Mesenchymal stem cell (in vitro differentiated cells and primary cell): ENCODE results near the gene TRPT1.

Experiments
- DNase-seq: peaks from one replicate; pipeline ENCODE4 v3.0.0-alpha.2; 2013
- H2AFZ ChIP-seq: one replicate; pipeline ENCODE4 v1.6.1; 2013; ENCODE audit warnings: low read depth, mild to moderate bottlenecking, control low read depth, inconsistent platforms, low read length, moderate library complexity
- H2AK5ac ChIP-seq: 2 replicates; pipeline ENCODE4 v1.6.1; 2013; ENCODE audit warnings: low read length, moderate library complexity, mild to moderate bottlenecking, inconsistent platforms; ENCODE audit not compliant: severe bottlenecking
- H2BK120ac ChIP-seq: one replicate; pipeline ENCODE4 v1.6.1; 2013; ENCODE audit warnings: low read depth, mild to moderate bottlenecking, inconsistent platforms, low read length, moderate library complexity
- H2BK12ac ChIP-seq, 2 experiments: one replicate each; pipeline ENCODE4 v1.6.1; 2013; ENCODE audit warnings: inconsistent platforms in 2 of 2, low read length in 2 of 2, mild to moderate bottlenecking in 2 of 2, moderate library complexity in 2 of 2, control low read depth in 1 of 2
- H2BK15ac ChIP-seq: one replicate; pipeline ENCODE4 v1.6.1; 2013; ENCODE audit warnings: mild to moderate bottlenecking, low read depth, inconsistent platforms; ENCODE audit not compliant: poor library complexity, severe bottlenecking
- H2BK5ac ChIP-seq: 2 replicates; pipeline ENCODE4 v1.6.1; 2013; ENCODE audit warnings: low read depth, mild to moderate bottlenecking, low read length, control low read depth, inconsistent platforms; ENCODE audit not compliant: poor library complexity, severe bottlenecking
- H3K14ac ChIP-seq, 2 experiments: one replicate each; pipeline ENCODE4 v1.6.1; 2013; ENCODE audit warnings: inconsistent platforms in 2 of 2, low read length in 2 of 2, control low read depth in 1 of 2, mild to moderate bottlenecking in 1 of 2, moderate library complexity in 1 of 2
- H3K18ac ChIP-seq, 2 experiments: one replicate each; pipeline ENCODE4 v1.6.1; 2013; ENCODE audit warnings: inconsistent platforms in 2 of 2, low read length in 2 of 2, control low read depth in 1 of 2, low read depth in 1 of 2, mild to moderate bottlenecking in 1 of 2
- H3K23ac ChIP-seq, 2 experiments: one replicate each; pipeline ENCODE4 v1.6.1; 2013; ENCODE audit warnings: inconsistent platforms in 2 of 2, low read length in 2 of 2, mild to moderate bottlenecking in 2 of 2, moderate library complexity in 2 of 2, control low read depth in 1 of 2
- H3K27ac ChIP-seq: 2 replicates; pipeline ENCODE4 v1.5.1; 2013; ENCODE audit warnings: mild to moderate bottlenecking, moderate library complexity, low read length, control low read depth, inconsistent platforms; ENCODE audit not compliant: poor library complexity, severe bottlenecking
- H3K27me3 ChIP-seq, 2 experiments: 2 replicates each; pipeline versions ENCODE4 v1.6.1 to v1.7.0; 2013; ENCODE audit warnings: low read length in 2 of 2, mild to moderate bottlenecking in 2 of 2, moderate library complexity in 2 of 2, control low read depth in 1 of 2, inconsistent platforms in 1 of 2; ENCODE audit not compliant: control insufficient read depth in 1 of 2, insufficient read depth in 1 of 2
- H3K36me3 ChIP-seq, 2 experiments: 2 replicates each; pipeline versions ENCODE4 v1.6.1 to v1.7.0; 2013; ENCODE audit warnings: low read length in 2 of 2, control low read depth in 1 of 2, inconsistent platforms in 1 of 2, low read depth in 1 of 2, mild to moderate bottlenecking in 1 of 2; ENCODE audit not compliant: insufficient read depth in 2 of 2, control insufficient read depth in 1 of 2
- H3K4ac ChIP-seq, 2 experiments: one replicate each; pipeline ENCODE4 v1.6.1; 2013; ENCODE audit warnings: inconsistent platforms in 2 of 2, low read length in 2 of 2, mild to moderate bottlenecking in 2 of 2, moderate library complexity in 2 of 2, control low read depth in 1 of 2, low read depth in 1 of 2
- H3K4me1 ChIP-seq: 2 replicates; pipeline ENCODE4 v1.6.1; 2013; ENCODE audit warnings: low read depth, low read length, control low read depth; ENCODE audit not compliant: control insufficient read depth, insufficient read depth
- H3K4me2 ChIP-seq: 2 replicates; pipeline ENCODE4 v1.6.1; 2013; ENCODE audit warnings: low read length, mild to moderate bottlenecking, inconsistent platforms; ENCODE audit not compliant: poor library complexity, severe bottlenecking
- H3K4me3 ChIP-seq, 2 experiments: 2 replicates each; pipeline versions ENCODE4 v1.5.1 to v1.7.0; 2013; ENCODE audit warnings: low read length in 2 of 2, mild to moderate bottlenecking in 2 of 2, control low read depth in 1 of 2, low read depth in 1 of 2; ENCODE audit not compliant: insufficient read depth in 1 of 2
- H3K79me1 ChIP-seq: replicated peaks from 2 replicates; pipeline ENCODE4 v1.6.1; 2013; ENCODE audit warnings: mild to moderate bottlenecking, control low read depth, low read length, inconsistent platforms; ENCODE audit not compliant: poor library complexity, severe bottlenecking
- H3K9ac ChIP-seq: 2 replicates; pipeline ENCODE4 v1.7.0; 2013; ENCODE audit warnings: mild to moderate bottlenecking, low read length, moderate library complexity
- H3K9me3 ChIP-seq: 2 replicates; pipeline ENCODE4 v1.7.0; 2013; ENCODE audit warnings: mild to moderate bottlenecking, low read length; ENCODE audit not compliant: control insufficient read depth
- H4K8ac ChIP-seq: one replicate; pipeline ENCODE4 v1.6.1; 2013; ENCODE audit warnings: inconsistent platforms, mild to moderate bottlenecking, low read length, moderate library complexity
- H4K91ac ChIP-seq: one replicate; pipeline ENCODE4 v1.6.1; 2013; ENCODE audit warnings: mild to moderate bottlenecking, low read length, inconsistent platforms
- WGBS: methylation state at CpG from one replicate; pipeline ENCODE4 v1.1.7; 2013; ENCODE audit warnings: mixed read lengths; 5-methylcytosine and 5-hydroxymethylcytosine counted together

Gene TRPT1

GRCh38 chr11:64216879-64217278, 9.1 kb downstream of the TRPT1 start:
- H2BK120ac ChIP-seq: no peak overlapping the region
- no peak overlapping the region for H3K14ac ChIP-seq
- no peak overlapping the region for H3K4ac ChIP-seq
- H4K8ac ChIP-seq: no peak overlapping the region
- H2BK15ac ChIP-seq: no peak overlapping the region
- no peak overlapping the region for H3K27ac ChIP-seq
- no peak overlapping the region for H4K91ac ChIP-seq
- no peak overlapping the region for H3K4me2 ChIP-seq
- no peak overlapping the region for H3K23ac ChIP-seq
- no peak overlapping the region for H2AFZ ChIP-seq
- H3K18ac ChIP-seq: no peak overlapping the region
- H3K9ac ChIP-seq: no peak overlapping the region
- no peak for DNase-seq
- H3K36me3 ChIP-seq: peaks cover 12 to 28% of the 10 kb centered on the region in 2 experiments
- no peak overlapping the region for H3K4me3 ChIP-seq
- WGBS: 93% methylated on average over 6 of the region's 6 CpGs
- H3K4me1 ChIP-seq: peaks cover 2% of the 10 kb centered on the region
- H2BK12ac ChIP-seq: no peak overlapping the region
- no peaks in the 10 kb centered on the region for H3K9me3 ChIP-seq
- no peak overlapping the region for H2AK5ac ChIP-seq
- no peak overlapping the region for H2BK5ac ChIP-seq
- H3K27me3 ChIP-seq: no peaks in the 10 kb centered on the region
- no peaks in the 10 kb centered on the region for H3K79me1 ChIP-seq

- no peak overlapping the region for H2AFZ ChIP-seq
- 97% methylated on average over 23 of the region's 30 CpGs for WGBS
- no peak overlapping the region for H2BK120ac ChIP-seq
- DNase-seq: no peak
- H2BK15ac ChIP-seq: no peak overlapping the region
- H4K8ac ChIP-seq: no peak overlapping the region
- no peak overlapping the region for H3K14ac ChIP-seq
- H3K79me1 ChIP-seq: peaks cover 8% of the 10 kb centered on the region
- H3K18ac ChIP-seq: no peak overlapping the region
- no peak overlapping the region for H3K4ac ChIP-seq
- H2BK12ac ChIP-seq: no peak overlapping the region
- peaks cover 13 to 44% of the 10 kb centered on the region in 2 experiments for H3K36me3 ChIP-seq
- no peak overlapping the region for H4K91ac ChIP-seq
- H3K27ac ChIP-seq: no peak overlapping the region
- H3K27me3 ChIP-seq: no peaks in the 10 kb centered on the region
- no peak overlapping the region for H3K4me2 ChIP-seq
- peaks cover 23% of the 10 kb centered on the region for H3K4me1 ChIP-seq
- H3K4me3 ChIP-seq: no peak overlapping the region
- H2BK5ac ChIP-seq: no peak overlapping the region
- H3K9me3 ChIP-seq: no peaks in the 10 kb centered on the region
- H3K9ac ChIP-seq: no peak overlapping the region
- H3K23ac ChIP-seq: no peak overlapping the region
- H2AK5ac ChIP-seq: no peak overlapping the region
Observed at GRCh38 chr11:64211181-64211872, 14.7 kb downstream of the TRPT1 start.

- no peak overlapping the region for H2BK5ac ChIP-seq
- DNase-seq: no peak
- no peak overlapping the region for H2BK12ac ChIP-seq
- WGBS: 96% methylated on average over 24 of the region's 24 CpGs
- H3K18ac ChIP-seq: no peak overlapping the region
- H2BK120ac ChIP-seq: no peak overlapping the region
- no peak overlapping the region for H2BK15ac ChIP-seq
- no peak overlapping the region for H2AFZ ChIP-seq
- no peaks in the 10 kb centered on the region for H3K9me3 ChIP-seq
- no peak overlapping the region for H3K4me2 ChIP-seq
- peaks cover 27% of the 10 kb centered on the region for H3K4me1 ChIP-seq
- no peak overlapping the region for H3K23ac ChIP-seq
- no peak overlapping the region for H3K9ac ChIP-seq
- no peak overlapping the region for H3K4ac ChIP-seq
- no peaks in the 10 kb centered on the region for H3K27me3 ChIP-seq
- peaks cover 12% of the 10 kb centered on the region for H3K79me1 ChIP-seq
- H4K8ac ChIP-seq: no peak overlapping the region
- H3K27ac ChIP-seq: no peak overlapping the region
- H4K91ac ChIP-seq: no peak overlapping the region
- no peak overlapping the region for H2AK5ac ChIP-seq
- H3K4me3 ChIP-seq: no peak overlapping the region
- peaks cover 22 to 52% of the 10 kb centered on the region in 2 experiments for H3K36me3 ChIP-seq
- no peak overlapping the region for H3K14ac ChIP-seq
Observed at GRCh38 chr11:64210301-64211020, 15.5 kb downstream of the TRPT1 start.

GRCh38 chr11:64209563-64209843, 16.5 kb downstream of the TRPT1 start:
- H3K79me1 ChIP-seq: peaks cover 12% of the 10 kb centered on the region
- H3K23ac ChIP-seq: no peak overlapping the region
- H2BK15ac ChIP-seq: no peak overlapping the region
- H2AK5ac ChIP-seq: no peak overlapping the region
- no peak overlapping the region for H3K4ac ChIP-seq
- no peak overlapping the region for H2BK5ac ChIP-seq
- no peak overlapping the region for H2BK120ac ChIP-seq
- H4K8ac ChIP-seq: no peak overlapping the region
- no peak overlapping the region for H3K9ac ChIP-seq
- peaks cover 27 to 55% of the 10 kb centered on the region in 2 experiments for H3K36me3 ChIP-seq
- no peak overlapping the region for H3K4me2 ChIP-seq
- no peak overlapping the region for H2AFZ ChIP-seq
- no peak for DNase-seq
- no peak overlapping the region for H2BK12ac ChIP-seq
- no peaks in the 10 kb centered on the region for H3K9me3 ChIP-seq
- H3K4me3 ChIP-seq: no peak overlapping the region
- 93% methylated on average over 8 of the region's 8 CpGs for WGBS
- no peaks in the 10 kb centered on the region for H3K27me3 ChIP-seq
- no peak overlapping the region for H3K27ac ChIP-seq
- H3K4me1 ChIP-seq: peaks cover 27% of the 10 kb centered on the region
- H3K18ac ChIP-seq: no peak overlapping the region
- H4K91ac ChIP-seq: no peak overlapping the region
- no peak overlapping the region for H3K14ac ChIP-seq
